ENCODE data around the gene FKRP. TPM values are rescaled to one million over a fixed set of nuclear protein-coding genes. Genes with fewer than 3 reads are reported as not detected.

The FKRP gene
- total and polyA plus RNA-seq, 3 donors from 2014 or later, result 22.9 to 37.2 (median 33.0) TPM

DNA sequence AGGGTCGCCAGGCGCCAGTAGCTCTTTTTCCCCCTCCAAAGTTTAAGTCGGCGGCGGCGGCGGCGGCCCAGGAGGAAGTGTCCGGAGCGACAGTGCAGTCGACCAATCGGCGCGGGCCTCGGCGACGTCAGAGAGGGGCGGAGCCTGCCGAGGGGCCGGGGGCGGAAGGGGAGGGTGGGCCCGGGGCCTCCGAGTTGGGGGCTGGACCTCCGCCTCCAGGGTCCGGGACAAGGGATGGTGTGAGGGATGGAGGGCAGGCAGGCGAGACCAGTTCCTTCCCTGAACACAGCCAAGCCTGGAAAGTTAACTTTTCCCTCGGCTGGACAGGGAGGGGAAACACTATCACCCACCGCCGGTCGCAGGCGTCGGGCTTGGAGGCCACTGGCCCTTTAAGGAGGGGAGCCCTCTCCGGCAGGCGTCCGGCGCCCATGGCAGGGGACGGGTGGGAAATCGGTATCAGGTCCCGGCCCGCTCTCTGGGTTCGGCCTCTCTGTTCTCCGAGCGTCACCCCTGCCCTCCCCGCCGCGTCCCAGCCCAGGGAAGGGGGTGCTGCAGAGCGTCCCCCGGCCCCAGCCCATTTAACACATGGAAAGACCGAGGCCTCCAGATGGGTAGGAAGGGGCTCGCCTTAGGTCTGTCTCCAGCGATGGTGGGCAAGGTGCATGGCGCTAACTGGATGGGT is 28.7 kb upstream of the FKRP start, which contains the start of gene PRKD2:
PRKD2 (minus strand) TSS at position 81 of the 682 bp plus-strand sequence. CDS start 744 bp downstream, outside the sequence.
- intact Hi-C loops (cut with DNase I; ENCODE audit: low total_unique reads), result no loop called here
- Histone ChIP-seq H3K4me3 (peak within 1 kb of the TSS; percentile 56 to 91), H3K27ac (peak within 1 kb of the TSS; percentile 86 to 89), H3K9me3 (no peaks in the 10 kb centered on the region), H3K4me1 (peaks cover 20% of the 10 kb centered on the region), H3K36me3 (ENCODE audit: low read depth, missing control alignments) (no peaks in the 10 kb centered on the region), H3K27me3 (no peaks in the 10 kb centered on the region)
- 0 to 1% methylated on average over 9 to 42 of the region's 52 CpGs for WGBS, 2 donors
- peak; percentile 95 for DNase-seq
- TF ChIP-seq POLR2A (IDR thresholded peaks at IDR 0.05), result no peak
- TF ChIP-seq, protein P1, sequence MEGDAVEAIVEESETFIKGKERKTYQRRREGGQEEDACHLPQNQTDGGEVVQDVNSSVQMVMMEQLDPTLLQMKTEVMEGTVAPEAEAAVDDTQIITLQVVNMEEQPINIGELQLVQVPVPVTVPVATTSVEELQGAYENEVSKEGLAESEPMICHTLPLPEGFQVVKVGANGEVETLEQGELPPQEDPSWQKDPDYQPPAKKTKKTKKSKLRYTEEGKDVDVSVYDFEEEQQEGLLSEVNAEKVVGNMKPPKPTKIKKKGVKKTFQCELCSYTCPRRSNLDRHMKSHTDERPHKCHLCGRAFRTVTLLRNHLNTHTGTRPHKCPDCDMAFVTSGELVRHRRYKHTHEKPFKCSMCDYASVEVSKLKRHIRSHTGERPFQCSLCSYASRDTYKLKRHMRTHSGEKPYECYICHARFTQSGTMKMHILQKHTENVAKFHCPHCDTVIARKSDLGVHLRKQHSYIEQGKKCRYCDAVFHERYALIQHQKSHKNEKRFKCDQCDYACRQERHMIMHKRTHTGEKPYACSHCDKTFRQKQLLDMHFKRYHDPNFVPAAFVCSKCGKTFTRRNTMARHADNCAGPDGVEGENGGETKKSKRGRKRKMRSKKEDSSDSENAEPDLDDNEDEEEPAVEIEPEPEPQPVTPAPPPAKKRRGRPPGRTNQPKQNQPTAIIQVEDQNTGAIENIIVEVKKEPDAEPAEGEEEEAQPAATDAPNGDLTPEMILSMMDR (IDR thresholded peaks at IDR 0.05), result no peak

DNA sequence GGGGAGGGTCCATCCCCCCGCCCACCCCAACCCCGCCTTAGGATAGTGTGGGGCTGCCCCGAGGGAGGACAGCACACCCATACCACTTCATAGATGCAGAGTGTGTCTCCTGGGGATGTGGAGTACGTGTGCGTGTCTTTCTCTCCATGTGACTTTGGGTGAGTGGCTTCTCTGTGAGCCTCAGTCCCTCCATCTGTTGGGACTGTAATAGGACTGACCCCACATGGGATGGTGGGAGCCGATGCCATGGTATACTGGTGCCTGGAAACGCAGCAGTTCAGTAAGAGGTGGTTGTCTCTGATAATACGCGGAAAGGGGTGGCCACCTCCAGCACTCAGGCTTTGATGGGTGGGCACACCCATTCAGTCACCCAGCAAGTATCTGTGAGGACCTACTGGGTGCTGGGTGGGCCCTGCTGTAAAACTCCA is 28.1 kb upstream of the FKRP start:
- Histone ChIP-seq H3K4me1 (peaks cover 20% of the 10 kb centered on the region), H3K36me3 (ENCODE audit: low read depth, missing control alignments) (no peaks in the 10 kb centered on the region), H3K4me3 (peak overlapping the region; percentile 56 to 91), H3K9me3 (no peaks in the 10 kb centered on the region), H3K27me3 (no peaks in the 10 kb centered on the region), H3K27ac (peak overlapping the region; percentile 86 to 89)
- TF ChIP-seq, protein P1 (IDR thresholded peaks at IDR 0.05), result no peak
- no peak for TF ChIP-seq POLR2A (IDR thresholded peaks at IDR 0.05)
- intact Hi-C loops (cut with DNase I; ENCODE audit: low total_unique reads), result no loop called here
- DNase-seq, result no peak
- 0 to 30% methylated on average over 2 to 9 of the region's 9 CpGs for WGBS, 2 donors

DNA sequence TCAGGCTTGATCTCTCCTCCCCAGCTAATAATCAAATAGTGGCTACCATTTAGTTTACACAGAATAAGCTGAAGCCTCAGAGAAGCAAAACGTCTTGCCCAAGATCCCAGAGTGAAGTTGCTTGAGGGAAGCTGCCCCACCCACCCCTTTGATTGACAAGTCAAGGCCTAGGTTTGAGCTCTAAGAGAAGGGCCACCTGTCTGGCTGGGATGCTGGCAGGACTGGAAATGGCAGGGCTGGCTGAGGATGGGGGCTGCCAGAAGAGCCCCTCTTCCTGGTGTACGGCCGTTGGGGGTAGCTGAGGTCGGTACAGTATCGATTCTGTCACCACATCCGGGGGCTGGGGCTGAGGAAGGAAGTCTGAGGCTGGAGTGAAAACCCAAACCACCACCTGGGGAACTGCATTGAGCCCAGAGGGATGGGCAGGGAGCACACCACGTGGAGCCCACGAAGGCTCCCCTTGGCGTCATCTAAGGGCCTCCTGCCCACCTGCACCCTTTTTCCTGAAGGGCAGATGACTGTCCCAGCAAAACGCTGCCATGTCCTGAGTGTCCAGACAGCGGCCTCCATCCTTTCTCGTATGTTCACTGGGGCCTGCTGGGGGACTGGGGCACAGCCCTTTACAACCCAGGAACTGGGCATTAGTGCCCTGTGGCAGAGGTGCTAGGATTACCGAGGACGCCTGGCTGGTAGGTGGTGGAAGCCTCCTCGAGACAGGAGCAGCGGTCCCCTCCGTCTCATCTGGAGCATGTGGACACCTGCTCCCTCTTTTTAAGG is 27.5 kb upstream of the FKRP start:
- TF ChIP-seq, protein P1 (IDR thresholded peaks at IDR 0.05), result no peak
- no peak for TF ChIP-seq POLR2A (IDR thresholded peaks at IDR 0.05)

DNA sequence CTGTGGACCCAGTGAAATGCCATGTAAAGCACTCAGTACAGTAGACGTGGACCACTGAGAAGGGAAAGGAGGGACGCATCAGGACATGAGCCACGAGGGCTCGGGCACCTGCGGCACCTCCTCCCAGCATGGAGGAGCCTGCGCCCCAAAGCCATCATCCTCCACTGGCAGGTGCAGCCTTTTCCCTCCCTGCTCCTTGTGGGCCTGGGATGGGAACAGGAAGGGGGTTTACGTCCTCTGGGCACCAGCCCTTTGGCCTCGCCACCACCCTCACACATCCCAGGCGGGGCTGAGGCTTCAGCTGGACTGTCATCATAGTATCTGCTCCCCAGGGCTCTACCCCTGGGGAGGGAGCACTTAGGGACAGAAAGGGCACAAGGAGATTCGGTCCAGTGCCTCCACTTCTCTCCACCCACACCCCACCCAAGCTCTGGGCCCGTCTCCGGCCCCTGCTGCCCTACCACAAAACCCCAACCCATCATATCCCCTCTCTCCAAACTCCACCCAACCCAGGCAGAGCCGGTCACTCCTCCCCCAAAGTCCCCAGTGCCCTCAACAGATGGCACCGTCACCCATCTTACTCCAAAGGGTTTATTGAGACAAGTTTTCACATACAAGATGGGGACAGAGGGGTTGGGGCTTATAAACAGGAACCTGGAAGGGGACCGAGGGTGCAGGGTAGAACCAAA is 26.8 kb upstream of the FKRP start:
- TF ChIP-seq, protein P1 (IDR thresholded peaks at IDR 0.05), result no peak
- TF ChIP-seq POLR2A (IDR thresholded peaks at IDR 0.05), result no peak

More for the DNA sequence above, 27.5 kb upstream of the FKRP start:
- Histone ChIP-seq H3K4me3 (no peak overlapping the region), H3K9me3 (no peaks in the 10 kb centered on the region), H3K36me3 (ENCODE audit: low read depth, missing control alignments) (no peaks in the 10 kb centered on the region), H3K27me3 (no peaks in the 10 kb centered on the region), H3K27ac (peak overlapping the region in 1 of 2 donors; percentile 89), H3K4me1 (peaks cover 20% of the 10 kb centered on the region)
- DNase-seq, result no peak
- 56 to 58% methylated on average over 12 to 17 of the region's 17 CpGs for WGBS, 2 donors
- intact Hi-C loops (cut with DNase I; ENCODE audit: low total_unique reads), result no loop called here

More for the DNA sequence above, 26.8 kb upstream of the FKRP start:
- H3K27ac ChIP-seq, result no peak overlapping the region
- no peak for DNase-seq
- H3K27me3 ChIP-seq, result no peaks in the 10 kb centered on the region
- no peak overlapping the region for H3K4me3 ChIP-seq
- intact Hi-C loops (cut with DNase I; ENCODE audit: low total_unique reads), result no loop called here
- H3K4me1 ChIP-seq, result peaks cover 15% of the 10 kb centered on the region
- WGBS, 2 donors, result 81 to 84% methylated on average over 15 of the region's 15 CpGs
- no peaks in the 10 kb centered on the region for H3K9me3 ChIP-seq
- H3K36me3 ChIP-seq (ENCODE audit: low read depth, missing control alignments), result no peaks in the 10 kb centered on the region

Data from testis (tissue), 3 donors.